ENCODE measurements around the gene ENTPD8. TPM values are rescaled to one million over a fixed set of nuclear protein-coding genes. Genes with fewer than 3 reads are reported as not detected.

Gene ENTPD8
- total and polyA plus RNA-seq, 2 donors = 0.14 to 3.8 TPM

DNA sequence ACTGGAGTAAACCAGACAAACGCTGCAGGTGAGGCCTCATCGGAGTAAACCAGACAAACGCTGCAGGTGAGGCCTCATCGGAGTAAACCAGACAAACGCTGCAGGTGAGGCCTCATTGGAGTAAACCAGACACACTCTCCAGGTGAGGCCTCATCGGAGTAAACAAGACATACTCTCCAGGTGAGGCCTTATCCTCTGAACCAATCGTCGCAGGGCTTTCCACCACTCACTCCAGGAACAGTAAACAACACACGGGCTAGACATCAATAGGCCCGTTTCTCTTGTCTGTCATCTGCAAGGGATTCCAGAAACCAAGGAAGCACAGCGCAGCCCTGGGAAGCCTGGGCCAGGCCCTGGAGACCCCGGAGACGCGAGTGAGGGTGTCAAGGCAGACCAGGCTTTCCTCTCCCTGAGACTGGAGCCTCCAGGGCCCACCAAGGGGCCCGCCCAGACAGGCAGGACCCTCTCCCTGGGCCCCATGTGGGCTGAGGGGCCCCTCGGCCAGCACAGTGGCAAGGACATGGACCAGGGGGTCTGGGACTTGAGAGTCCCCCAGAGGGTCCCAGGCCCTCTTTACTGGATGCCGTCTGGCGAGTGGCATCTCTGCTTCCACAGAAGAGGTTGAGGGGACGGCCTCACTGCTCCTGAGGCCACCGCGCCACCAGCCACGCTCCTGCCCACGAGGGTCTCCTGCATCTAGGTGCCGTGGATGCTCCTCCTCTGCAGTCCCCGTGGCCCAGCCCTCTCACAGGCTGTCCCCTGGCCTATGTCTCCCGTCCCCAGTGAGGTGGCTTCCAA is 44.4 kb upstream of the ENTPD8 start:
- Histone ChIP-seq H3K27me3 (ENCODE audit: control insufficient read depth in 2 of 2, insufficient read depth in 1 of 2, low read length in 1 of 2) (peaks cover 0 to 5% of the 10 kb centered on the region in 2 donors), H3K4me3 (ENCODE audit: low read length in 2 of 2) (no peak overlapping the region), H3K4me1 (ENCODE audit: control insufficient read depth in 2 of 2, insufficient read depth in 2 of 2, low read length in 2 of 2) (peaks cover 0 to 18% of the 10 kb centered on the region in 2 donors), H3K27ac (ENCODE audit: low read depth in 1 of 2, low read length in 1 of 2) (no peak overlapping the region), H3K36me3 (ENCODE audit: control insufficient read depth in 2 of 2, insufficient read depth in 2 of 2, low read length in 1 of 2) (no peaks in the 10 kb centered on the region), H3K9me3 (ENCODE audit: control insufficient read depth in 2 of 2, insufficient read depth in 1 of 2, low read length in 1 of 2) (no peaks in the 10 kb centered on the region)
- 94% methylated on average over 26 of the region's 26 CpGs for WGBS
- DNase-seq (ENCODE audit: low read depth in 6 of 9, low spot score in 9 of 9) = no peak

DNA sequence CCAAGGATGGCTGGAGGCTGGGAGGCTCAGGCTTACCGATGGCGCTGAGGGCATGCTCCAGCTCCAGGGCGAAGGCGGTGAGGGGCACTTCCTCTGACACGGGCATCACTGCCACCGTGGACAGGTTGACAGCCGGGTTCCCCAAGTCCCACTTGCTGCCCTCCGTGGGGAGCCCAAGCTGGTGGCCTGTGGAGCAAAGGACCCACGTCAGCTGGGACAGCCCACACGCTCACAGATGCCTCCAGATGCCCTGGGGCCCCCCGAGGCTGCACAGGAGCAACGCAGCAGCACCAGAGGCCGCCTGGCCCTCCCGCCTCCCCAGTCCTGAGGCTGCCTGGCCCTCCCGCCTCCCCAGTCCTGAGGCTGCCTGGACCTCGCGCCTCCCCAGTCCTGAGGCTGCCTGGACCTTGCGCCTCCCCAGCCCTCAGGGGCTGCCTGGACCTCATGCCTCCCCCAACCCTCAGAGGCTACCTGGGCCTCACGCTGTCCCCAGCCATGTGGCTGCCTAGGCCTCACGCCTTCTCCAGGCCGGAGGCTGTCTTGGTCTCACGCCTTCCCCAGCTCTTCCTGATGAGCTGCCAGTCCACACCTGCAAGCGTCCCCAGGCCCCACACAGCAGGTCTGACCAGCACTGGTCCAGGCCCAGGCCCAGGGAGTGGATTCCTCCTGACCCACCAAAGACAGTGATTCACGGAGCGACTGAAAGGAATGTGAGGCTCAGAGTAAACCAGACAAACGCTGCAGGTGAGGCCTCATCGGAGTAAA is 43.6 kb upstream of the ENTPD8 start:
- peaks cover 0 to 18% of the 10 kb centered on the region in 2 donors for H3K4me1 ChIP-seq (ENCODE audit: control insufficient read depth in 2 of 2, insufficient read depth in 2 of 2, low read length in 2 of 2)
- H3K4me3 ChIP-seq (ENCODE audit: low read length in 2 of 2) = no peak overlapping the region
- 96% methylated on average over 27 of the region's 27 CpGs for WGBS
- H3K9me3 ChIP-seq (ENCODE audit: control insufficient read depth in 2 of 2, insufficient read depth in 1 of 2, low read length in 1 of 2) = no peaks in the 10 kb centered on the region
- no peak for DNase-seq (ENCODE audit: low read depth in 6 of 9, low spot score in 9 of 9)
- no peak overlapping the region for H3K27ac ChIP-seq (ENCODE audit: low read depth in 1 of 2, low read length in 1 of 2)
- H3K36me3 ChIP-seq (ENCODE audit: control insufficient read depth in 2 of 2, insufficient read depth in 2 of 2, low read length in 1 of 2) = no peaks in the 10 kb centered on the region
- H3K27me3 ChIP-seq (ENCODE audit: control insufficient read depth in 2 of 2, insufficient read depth in 1 of 2, low read length in 1 of 2) = peaks cover 0 to 5% of the 10 kb centered on the region in 2 donors

DNA sequence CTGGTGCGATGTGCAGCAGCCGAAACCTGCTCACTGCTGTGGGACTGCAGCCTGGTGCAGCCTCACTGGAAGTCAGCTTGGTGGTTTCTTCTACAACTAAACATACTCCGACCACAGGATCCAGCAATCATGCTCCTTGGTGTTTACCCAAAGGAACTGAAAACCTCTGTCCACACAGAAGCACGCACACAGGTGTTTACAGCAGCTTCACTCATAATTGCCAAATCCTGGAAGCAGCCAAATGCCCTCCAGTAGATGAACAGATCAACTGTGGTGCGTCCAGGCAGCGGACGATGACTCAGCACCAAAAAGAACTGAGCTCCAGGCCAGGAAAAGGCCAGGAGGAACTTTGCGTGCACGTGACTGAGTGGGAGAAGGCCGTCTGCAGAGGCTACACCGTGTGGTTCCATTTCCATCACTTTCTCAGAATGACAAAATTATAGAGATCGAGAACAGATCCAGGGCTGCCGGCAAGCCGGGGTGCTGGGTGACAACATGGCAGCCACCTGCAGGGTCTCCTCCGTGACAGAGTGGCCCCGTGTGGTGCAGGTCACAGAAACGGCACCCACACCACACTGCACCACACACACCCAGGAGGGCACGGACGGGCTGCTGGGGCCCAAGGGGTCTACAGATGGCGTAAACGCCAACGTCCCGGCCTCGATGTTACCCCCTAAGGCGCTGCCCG is 41.1 kb upstream of the ENTPD8 start:
- Histone ChIP-seq H3K4me1 (ENCODE audit: control insufficient read depth in 2 of 2, insufficient read depth in 2 of 2, low read length in 2 of 2) (peaks cover 0 to 9% of the 10 kb centered on the region in 2 donors), H3K9me3 (ENCODE audit: control insufficient read depth in 2 of 2, insufficient read depth in 1 of 2, low read length in 1 of 2) (no peaks in the 10 kb centered on the region), H3K27me3 (ENCODE audit: control insufficient read depth in 2 of 2, insufficient read depth in 1 of 2, low read length in 1 of 2) (peaks cover 0 to 8% of the 10 kb centered on the region in 2 donors), H3K27ac (ENCODE audit: low read depth in 1 of 2, low read length in 1 of 2) (no peak overlapping the region), H3K36me3 (ENCODE audit: control insufficient read depth in 2 of 2, insufficient read depth in 2 of 2, low read length in 1 of 2) (no peaks in the 10 kb centered on the region), H3K4me3 (ENCODE audit: low read length in 2 of 2) (no peak overlapping the region)
- no peak for DNase-seq (ENCODE audit: low read depth in 6 of 9, low spot score in 9 of 9)
- WGBS = 53% methylated on average over 26 of the region's 26 CpGs

DNA sequence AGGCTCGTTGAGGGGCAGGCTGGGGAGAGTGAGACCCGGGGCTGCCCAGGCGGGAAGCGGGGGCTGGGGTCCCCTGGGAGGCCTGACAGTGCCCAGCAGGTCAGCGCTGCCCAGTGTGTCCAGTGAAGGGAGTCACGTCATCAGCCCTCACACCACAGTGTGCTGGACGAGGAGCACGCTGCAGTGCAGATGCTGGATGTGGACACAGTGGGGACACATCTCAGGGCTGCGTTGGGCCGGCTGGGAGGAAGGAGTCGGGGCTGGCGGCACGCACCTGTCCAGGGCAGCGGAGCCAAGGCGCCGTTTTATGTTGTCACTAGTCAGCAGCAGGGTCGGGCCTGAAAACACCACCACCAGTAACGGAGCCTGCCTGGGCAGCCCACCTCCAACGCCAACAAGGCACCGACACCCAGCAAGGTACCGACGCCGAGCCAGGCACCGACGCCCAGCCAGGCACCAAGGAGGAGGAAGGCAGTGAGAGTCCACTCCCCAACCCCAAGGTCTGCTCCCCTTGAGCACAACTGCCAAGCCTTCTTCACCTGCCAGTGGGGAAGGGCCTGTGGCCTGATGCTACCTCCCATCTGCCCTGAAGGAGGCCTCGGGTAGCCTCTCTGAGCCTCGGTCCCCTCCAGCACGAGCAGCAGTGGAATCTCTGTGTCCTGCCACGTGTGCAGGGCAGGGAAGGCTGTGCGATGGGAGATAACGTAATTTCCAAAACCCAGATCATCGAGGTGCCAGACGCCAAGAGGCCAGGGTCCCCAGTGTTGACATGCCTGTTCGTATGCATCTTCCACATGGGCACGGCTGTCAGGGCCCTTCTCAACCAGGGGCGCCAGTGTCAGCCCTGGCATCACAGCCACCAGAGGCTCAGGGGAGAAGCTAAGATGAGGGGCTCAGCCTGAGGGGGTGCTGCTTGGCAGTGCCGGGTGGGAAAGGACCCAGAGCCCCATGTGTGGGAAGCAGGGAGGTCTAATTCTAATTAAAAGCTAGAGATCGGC is 39.8 kb upstream of the ENTPD8 start:
- H3K9me3 ChIP-seq (ENCODE audit: control insufficient read depth in 2 of 2, insufficient read depth in 1 of 2, low read length in 1 of 2) = peaks cover under 1 to 7% of the 10 kb centered on the region in 2 donors
- WGBS = 96% methylated on average over 38 of the region's 38 CpGs
- no peak for DNase-seq (ENCODE audit: low read depth in 6 of 9, low spot score in 9 of 9)
- peaks cover 0 to 8% of the 10 kb centered on the region in 2 donors for H3K27me3 ChIP-seq (ENCODE audit: control insufficient read depth in 2 of 2, insufficient read depth in 1 of 2, low read length in 1 of 2)
- H3K27ac ChIP-seq (ENCODE audit: low read depth in 1 of 2, low read length in 1 of 2) = no peak overlapping the region
- peaks cover 0 to 3% of the 10 kb centered on the region in 2 donors for H3K4me1 ChIP-seq (ENCODE audit: control insufficient read depth in 2 of 2, insufficient read depth in 2 of 2, low read length in 2 of 2)
- no peak overlapping the region for H3K4me3 ChIP-seq (ENCODE audit: low read length in 2 of 2)
- no peaks in the 10 kb centered on the region for H3K36me3 ChIP-seq (ENCODE audit: control insufficient read depth in 2 of 2, insufficient read depth in 2 of 2, low read length in 1 of 2)

GRCh38 chr9:137479892-137480685 is 38.9 kb upstream of the ENTPD8 start:
- Histone ChIP-seq H3K27ac (ENCODE audit: low read depth in 1 of 2, low read length in 1 of 2) (no peak overlapping the region), H3K4me3 (ENCODE audit: low read length in 2 of 2) (no peak overlapping the region), H3K36me3 (ENCODE audit: control insufficient read depth in 2 of 2, insufficient read depth in 2 of 2, low read length in 1 of 2) (no peaks in the 10 kb centered on the region), H3K9me3 (ENCODE audit: control insufficient read depth in 2 of 2, insufficient read depth in 1 of 2, low read length in 1 of 2) (peaks cover 2 to 13% of the 10 kb centered on the region in 2 donors), H3K4me1 (ENCODE audit: control insufficient read depth in 2 of 2, insufficient read depth in 2 of 2, low read length in 2 of 2) (peaks cover 0 to 3% of the 10 kb centered on the region in 2 donors), H3K27me3 (ENCODE audit: control insufficient read depth in 2 of 2, insufficient read depth in 1 of 2, low read length in 1 of 2) (peaks cover 0 to 8% of the 10 kb centered on the region in 2 donors)
- 94% methylated on average over 32 of the region's 32 CpGs for WGBS
- no peak for DNase-seq (ENCODE audit: low read depth in 6 of 9, low spot score in 9 of 9)

DNA sequence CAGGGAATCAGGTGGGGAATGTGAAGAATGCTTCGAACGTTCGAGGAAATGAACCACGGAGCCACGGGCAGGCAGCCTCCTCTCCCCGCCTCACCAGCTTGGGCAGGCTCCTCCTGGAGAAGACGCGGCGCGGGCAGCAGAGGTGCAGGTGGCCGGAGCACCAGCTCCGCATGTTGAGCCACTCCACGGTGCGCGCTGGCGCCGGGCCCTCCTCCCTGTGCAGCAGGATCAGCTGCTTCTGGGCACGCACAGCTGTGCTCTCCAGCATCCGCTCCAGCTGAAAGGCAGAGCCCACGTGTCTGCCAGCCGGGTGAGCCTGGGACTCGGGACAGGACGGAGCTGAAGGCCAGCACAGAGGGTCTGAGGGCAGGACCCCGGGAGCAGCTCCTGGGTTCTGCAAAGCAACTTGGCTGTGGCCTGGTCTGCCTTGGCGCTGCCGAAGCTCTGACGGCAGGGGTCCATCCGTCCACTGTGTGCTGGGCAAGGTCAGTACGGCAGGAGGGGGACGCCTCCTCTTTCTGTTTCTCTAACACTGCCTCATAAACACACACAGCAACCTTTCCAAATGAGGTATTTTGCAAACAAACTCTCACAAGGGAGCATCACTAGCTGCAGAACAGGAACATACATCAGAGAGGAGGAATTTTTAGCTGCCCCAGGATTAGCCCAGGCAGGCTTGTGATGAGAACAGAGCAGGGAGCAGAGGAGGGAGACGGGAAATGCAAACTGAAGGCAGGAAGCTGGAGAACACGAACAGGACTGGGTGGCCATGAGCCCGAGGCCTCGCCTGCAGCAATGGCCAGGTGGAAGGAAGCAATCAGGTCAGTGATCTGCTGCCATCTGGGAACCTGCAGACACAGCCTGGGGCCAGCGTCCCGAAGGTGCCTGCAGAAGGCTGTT is 38.1 kb upstream of the ENTPD8 start:
- peaks cover 0 to 3% of the 10 kb centered on the region in 2 donors for H3K4me1 ChIP-seq (ENCODE audit: control insufficient read depth in 2 of 2, insufficient read depth in 2 of 2, low read length in 2 of 2)
- 96% methylated on average over 36 of the region's 36 CpGs for WGBS
- no peak for DNase-seq (ENCODE audit: low read depth in 6 of 9, low spot score in 9 of 9)

DNA sequence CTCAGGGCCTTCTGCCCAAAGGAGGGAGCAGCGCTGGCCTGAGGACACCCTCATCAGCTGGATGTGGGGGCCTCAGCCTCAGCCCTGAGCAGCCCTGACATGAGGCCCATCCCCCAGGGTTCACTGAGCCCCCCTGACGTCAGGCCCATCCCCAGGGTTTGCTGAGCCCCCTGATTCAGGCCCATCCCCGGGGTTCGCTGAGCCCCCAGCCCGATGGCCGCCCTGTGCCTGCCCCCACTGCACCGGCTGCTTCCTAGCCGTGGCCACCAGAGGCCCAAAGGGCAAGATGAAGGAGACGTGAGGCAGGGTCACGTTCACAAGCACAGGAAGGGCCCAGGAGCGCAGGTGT is 37.4 kb upstream of the ENTPD8 start:
- WGBS = 93% methylated on average over 11 of the region's 11 CpGs
- H3K4me1 ChIP-seq (ENCODE audit: control insufficient read depth in 2 of 2, insufficient read depth in 2 of 2, low read length in 2 of 2) = peaks cover 0 to 3% of the 10 kb centered on the region in 2 donors

More for the DNA sequence above, 38.1 kb upstream of the ENTPD8 start:
- H3K4me3 ChIP-seq (ENCODE audit: low read length in 2 of 2) = no peak overlapping the region
- H3K9me3 ChIP-seq (ENCODE audit: control insufficient read depth in 2 of 2, insufficient read depth in 1 of 2, low read length in 1 of 2) = peaks cover 2 to 19% of the 10 kb centered on the region in 2 donors
- peaks cover 0 to 8% of the 10 kb centered on the region in 2 donors for H3K27me3 ChIP-seq (ENCODE audit: control insufficient read depth in 2 of 2, insufficient read depth in 1 of 2, low read length in 1 of 2)
- H3K27ac ChIP-seq (ENCODE audit: low read depth in 1 of 2, low read length in 1 of 2) = no peak overlapping the region
- no peaks in the 10 kb centered on the region for H3K36me3 ChIP-seq (ENCODE audit: control insufficient read depth in 2 of 2, insufficient read depth in 2 of 2, low read length in 1 of 2)

More for the DNA sequence above, 37.4 kb upstream of the ENTPD8 start:
- no peak for DNase-seq (ENCODE audit: low read depth in 6 of 9, low spot score in 9 of 9)
- no peak overlapping the region for H3K4me3 ChIP-seq (ENCODE audit: low read length in 2 of 2)
- H3K9me3 ChIP-seq (ENCODE audit: control insufficient read depth in 2 of 2, insufficient read depth in 1 of 2, low read length in 1 of 2) = peaks cover 3 to 24% of the 10 kb centered on the region in 2 donors
- peaks cover 0 to 8% of the 10 kb centered on the region in 2 donors for H3K27me3 ChIP-seq (ENCODE audit: control insufficient read depth in 2 of 2, insufficient read depth in 1 of 2, low read length in 1 of 2)
- H3K36me3 ChIP-seq (ENCODE audit: control insufficient read depth in 2 of 2, insufficient read depth in 2 of 2, low read length in 1 of 2) = no peaks in the 10 kb centered on the region
- H3K27ac ChIP-seq (ENCODE audit: low read depth in 1 of 2, low read length in 1 of 2) = no peak overlapping the region
